HEK293T (cell line): Measurements from ENCODE around the gene GMDS.

Experiments used
- CTCF ChIA-PET: fragments of 350-600 bp; formaldehyde crosslinking; extraction: SDS; loops from one replicate; lab custom pipeline; 2021; ENCODE audit warnings: antibody characterized with exemption, inconsistent platforms; lab: Yijun Ruan, JAX
- POLR2A ChIA-PET: fragments of 350-600 bp; formaldehyde crosslinking; extraction: SDS; loops from one replicate; lab custom pipeline; 2020; ENCODE audit warnings: antibody characterized with exemption, inconsistent platforms; lab: Yijun Ruan, JAX
- DNase-seq: peaks from one replicate; pipeline ENCODE4 v3.0.0; 2012; ENCODE audit warnings: mixed read lengths; ENCODE audit errors: extremely low spot score
- ARNT ChIP-seq: fragments of 450-650 bp; IDR thresholded peaks from 2 replicates; pipeline ENCODE4 v1.6.1; 2017; ENCODE audit warnings: mild to moderate bottlenecking
- BHLHE40 ChIP-seq: fragments of 450-650 bp; IDR thresholded peaks from 2 replicates; pipeline ENCODE4 v1.6.1; 2016; ENCODE audit warnings: mild to moderate bottlenecking, moderate library complexity, borderline replicate concordance
- CTBP1 ChIP-seq: fragments of 450-650 bp; IDR thresholded peaks from 2 replicates; pipeline ENCODE4 v1.6.1; 2016; ENCODE audit warnings: borderline replicate concordance
- ELF4 ChIP-seq: fragments of 450-650 bp; IDR thresholded peaks from 2 replicates; pipeline ENCODE4 v1.6.1; 2017; ENCODE audit warnings: antibody characterized with exemption
- FOXA1 ChIP-seq: fragments of 450-650 bp; IDR thresholded peaks from 2 replicates; pipeline ENCODE4 v1.6.1; 2016; ENCODE audit warnings: mild to moderate bottlenecking
- FOXK2 ChIP-seq: fragments of 450-650 bp; IDR thresholded peaks from 2 replicates; pipeline ENCODE4 v1.6.1; 2016; ENCODE audit warnings: mild to moderate bottlenecking
- FOXM1 ChIP-seq: fragments of 450-650 bp; IDR thresholded peaks from 2 replicates; pipeline ENCODE4 v1.6.1; 2017; ENCODE audit warnings: mild to moderate bottlenecking, borderline replicate concordance
- HDGF ChIP-seq: fragments of 450-650 bp; IDR thresholded peaks from 2 replicates; pipeline ENCODE4 v1.6.1; 2017; ENCODE audit warnings: antibody characterized with exemption, borderline replicate concordance
- L3MBTL2 ChIP-seq: fragments of 450-650 bp; conservative IDR thresholded peaks from 2 replicates; pipeline ENCODE4 v1.6.1; 2016; ENCODE audit warnings: mild to moderate bottlenecking
- LEF1 ChIP-seq: fragments of 450-650 bp; IDR thresholded peaks from 2 replicates; pipeline ENCODE4 v1.6.1; 2017; ENCODE audit warnings: mild to moderate bottlenecking, borderline replicate concordance
- NFRKB ChIP-seq: fragments of 450-650 bp; IDR thresholded peaks from 2 replicates; pipeline ENCODE4 v1.6.1; 2016; ENCODE audit warnings: mild to moderate bottlenecking, moderate library complexity
- PKNOX1 ChIP-seq: fragments of 450-650 bp; IDR thresholded peaks from 2 replicates; pipeline ENCODE4 v1.6.1; 2016
- SP1 ChIP-seq: fragments of 450-650 bp; IDR thresholded peaks from 2 replicates; pipeline ENCODE4 v1.6.1; 2017
- SUZ12 ChIP-seq: fragments of 450-650 bp; IDR thresholded peaks from 2 replicates; pipeline ENCODE4 v1.6.1; 2016; ENCODE audit warnings: mild to moderate bottlenecking
- TARDBP ChIP-seq: fragments of 450-650 bp; IDR thresholded peaks from 2 replicates; pipeline ENCODE4 v1.6.1; 2016
- ZNF384 ChIP-seq: fragments of 450-650 bp; IDR thresholded peaks from 2 replicates; pipeline ENCODE4 v1.6.1; 2016

GMDS gene

DNA sequence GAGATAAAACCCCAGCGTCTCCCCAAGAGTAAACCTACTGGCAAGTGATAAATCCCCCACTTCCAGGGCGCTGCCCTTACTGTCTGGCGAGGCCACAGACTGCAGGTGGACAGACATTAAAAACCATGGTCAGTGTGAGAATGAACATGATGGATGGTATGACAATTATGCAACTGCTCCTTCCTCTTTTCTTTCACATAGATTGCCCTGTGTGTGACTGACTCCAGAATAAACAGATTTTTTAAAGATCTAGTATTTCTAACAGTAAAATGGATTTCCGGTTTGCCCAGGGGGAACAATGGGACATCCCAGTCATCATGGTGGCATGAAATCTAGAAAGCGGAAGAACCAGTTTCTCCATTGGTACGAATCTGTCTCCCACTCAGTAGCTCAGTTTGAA, 482.0 kb downstream of the GMDS start:
- DNase-seq, result no peak
- no peak for TF ChIP-seq FOXK2
- TF ChIP-seq BHLHE40, result no peak
- TF ChIP-seq NFRKB, result no peak
- TF ChIP-seq ARNT, result no peak
- no peak for TF ChIP-seq ZNF384
- TF ChIP-seq L3MBTL2, result no peak
- CTCF ChIA-PET, result no interaction called here
- POLR2A ChIA-PET, result interaction anchor here (1.1 kb wide), 1 partner anchor 94 kb away, joined by 4 read pairs; no protein-coding TSS in a partner anchor

DNA sequence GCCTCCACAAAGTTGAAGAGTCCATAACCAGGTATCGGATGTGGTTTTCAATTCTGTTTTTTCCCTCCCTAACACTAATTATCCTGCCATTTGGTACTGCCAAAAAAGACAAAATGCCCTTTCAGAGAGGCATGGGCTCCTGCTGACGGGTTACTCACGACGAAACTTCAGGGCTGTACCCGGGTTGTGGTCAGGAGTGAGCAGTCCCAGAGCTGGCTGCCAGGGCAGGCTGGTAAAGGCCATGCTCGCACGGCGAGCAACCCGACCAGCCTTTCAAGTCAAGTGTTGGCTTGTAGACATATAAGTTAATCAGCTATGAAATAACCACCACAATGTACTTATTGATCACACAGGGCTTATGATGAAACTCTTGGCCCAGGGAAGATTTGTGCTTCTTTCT, 483.2 kb downstream of the GMDS start:
- no peak for DNase-seq
- CTCF ChIA-PET, result interaction anchor here (0.6 kb wide), 1 partner anchor 298 kb away, joined by 3 read pairs; no protein-coding TSS in a partner anchor
- TF ChIP-seq ELF4 (no peak), ZNF384 (no peak), BHLHE40 (no peak), HDGF (no peak), PKNOX1 (no peak)
- POLR2A ChIA-PET, result no interaction called here

GRCh38 chr6:1761477-1761877, 483.9 kb downstream of the GMDS start:
- TF ChIP-seq FOXK2 (no peak), SUZ12 (no peak), TARDBP (no peak), NFRKB (no peak), FOXA1 (no peak), HDGF (no peak), SP1 (no peak), ARNT (no peak), ELF4 (no peak), CTBP1 (no peak), ZNF384 (no peak), BHLHE40 (no peak), FOXM1 (no peak), L3MBTL2 (no peak), LEF1 (no peak), PKNOX1 (no peak)
- ChIA-PET CTCF (no interaction called here), POLR2A (no interaction called here)
- no peak for DNase-seq

DNA sequence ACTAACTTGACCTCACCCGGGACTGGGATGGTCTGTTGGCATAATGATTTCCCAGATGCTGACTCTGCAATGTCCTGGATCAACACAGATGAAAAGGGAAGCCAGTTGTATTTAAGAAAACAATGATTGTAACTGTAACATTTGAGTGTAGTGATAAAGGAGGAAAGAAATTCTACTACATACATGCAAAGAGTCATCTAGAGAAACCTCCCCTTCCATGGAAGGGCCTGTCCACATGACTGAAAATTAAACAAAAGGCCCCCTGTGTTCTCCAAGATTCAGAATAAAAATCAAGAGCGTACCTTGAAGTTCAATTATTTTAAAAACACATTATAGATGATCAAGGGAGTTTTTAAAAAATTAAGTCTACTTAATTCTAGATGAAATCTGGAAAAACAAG, 484.5 kb downstream of the GMDS start:
- ChIA-PET CTCF (no interaction called here), POLR2A (no interaction called here)
- TF ChIP-seq FOXM1 (no peak), PKNOX1 (no peak), FOXK2 (no peak), SUZ12 (no peak), CTBP1 (no peak)
- DNase-seq, result no peak

DNA sequence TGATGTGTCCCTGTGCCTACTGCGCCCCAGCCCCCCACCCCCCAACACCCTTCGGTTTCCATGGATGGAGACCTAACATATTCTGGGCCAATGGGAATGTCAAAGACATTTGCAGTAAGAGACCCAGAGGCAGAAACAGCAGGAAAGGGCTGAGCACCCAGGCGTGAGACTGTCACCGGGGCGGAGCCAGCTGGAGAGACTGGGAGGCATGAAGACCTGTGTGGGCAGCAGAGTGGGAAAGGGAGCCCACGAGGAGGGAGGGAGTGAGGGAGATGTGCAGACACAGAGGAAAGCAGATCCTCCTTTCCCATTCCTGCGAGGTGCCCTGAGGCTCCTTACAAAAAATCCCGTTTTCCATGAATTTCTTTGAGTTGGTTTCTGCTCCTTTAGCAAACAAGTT, 485.5 kb downstream of the GMDS start:
- DNase-seq, result no peak
- CTCF ChIA-PET, result interaction anchor here (0.7 kb wide), 1 partner anchor 33 kb away, joined by 3 read pairs; no protein-coding TSS in a partner anchor
- TF ChIP-seq SP1 (no peak), CTBP1 (no peak), TARDBP (no peak), PKNOX1 (no peak), NFRKB (no peak), LEF1 (no peak), BHLHE40 (no peak)
- POLR2A ChIA-PET, result no interaction called here

- no peak for DNase-seq
- ChIA-PET CTCF (no interaction called here), POLR2A (interaction anchor here (0.6 to 1.2 kb wide), 3 partner anchors 16 to 146 kb away, joined by 3 read pairs; no protein-coding TSS in a partner anchor)
- TF ChIP-seq HDGF (no peak), PKNOX1 (no peak; the same call in 1 of the 2 replicates), ELF4 (no peak), FOXK2 (no peak), ZNF384 (no peak), CTBP1 (no peak), ARNT (no peak), L3MBTL2 (no peak), FOXA1 (no peak), NFRKB (no peak), BHLHE40 (no peak), LEF1 (no peak), TARDBP (no peak)
Measured at GRCh38 chr6:1758076-1758679, 487.2 kb downstream of the GMDS start.
